HEK293T (cell line): ENCODE results near the gene TENT4A.

ENCODE experiments used
- ARNT ChIP-seq: fragments of 450-650 bp; IDR thresholded peaks from 2 replicates; pipeline ENCODE4 v1.6.1; 2017; ENCODE audit warnings: mild to moderate bottlenecking
- BHLHE40 ChIP-seq: fragments of 450-650 bp; IDR thresholded peaks from 2 replicates; pipeline ENCODE4 v1.6.1; 2016; ENCODE audit warnings: mild to moderate bottlenecking, moderate library complexity, borderline replicate concordance
- CTBP1 ChIP-seq: fragments of 450-650 bp; IDR thresholded peaks from 2 replicates; pipeline ENCODE4 v1.6.1; 2016; ENCODE audit warnings: borderline replicate concordance
- ELF4 ChIP-seq: fragments of 450-650 bp; IDR thresholded peaks from 2 replicates; pipeline ENCODE4 v1.6.1; 2017; ENCODE audit warnings: antibody characterized with exemption
- FOXK2 ChIP-seq: fragments of 450-650 bp; IDR thresholded peaks from 2 replicates; pipeline ENCODE4 v1.6.1; 2016; ENCODE audit warnings: mild to moderate bottlenecking
- FOXM1 ChIP-seq: fragments of 450-650 bp; IDR thresholded peaks from 2 replicates; pipeline ENCODE4 v1.6.1; 2017; ENCODE audit warnings: mild to moderate bottlenecking, borderline replicate concordance
- HDGF ChIP-seq: fragments of 450-650 bp; IDR thresholded peaks from 2 replicates; pipeline ENCODE4 v1.6.1; 2017; ENCODE audit warnings: antibody characterized with exemption, borderline replicate concordance
- L3MBTL2 ChIP-seq: fragments of 450-650 bp; conservative IDR thresholded peaks from 2 replicates; pipeline ENCODE4 v1.6.1; 2016; ENCODE audit warnings: mild to moderate bottlenecking
- LEF1 ChIP-seq: fragments of 450-650 bp; IDR thresholded peaks from 2 replicates; pipeline ENCODE4 v1.6.1; 2017; ENCODE audit warnings: mild to moderate bottlenecking, borderline replicate concordance
- NFRKB ChIP-seq: fragments of 450-650 bp; IDR thresholded peaks from 2 replicates; pipeline ENCODE4 v1.6.1; 2016; ENCODE audit warnings: mild to moderate bottlenecking, moderate library complexity
- PKNOX1 ChIP-seq: fragments of 450-650 bp; IDR thresholded peaks from 2 replicates; pipeline ENCODE4 v1.6.1; 2016
- SP1 ChIP-seq: fragments of 450-650 bp; IDR thresholded peaks from 2 replicates; pipeline ENCODE4 v1.6.1; 2017
- SUZ12 ChIP-seq: fragments of 450-650 bp; IDR thresholded peaks from 2 replicates; pipeline ENCODE4 v1.6.1; 2016; ENCODE audit warnings: mild to moderate bottlenecking
- TARDBP ChIP-seq: fragments of 450-650 bp; IDR thresholded peaks from 2 replicates; pipeline ENCODE4 v1.6.1; 2016

GRCh38 chr5:6767481-6768063, 54.3 kb downstream of the TENT4A start:
- TF ChIP-seq SP1 (no peak), PKNOX1 (no peak), FOXK2 (no peak), LEF1 (no peak), SUZ12 (no peak), NFRKB (no peak), HDGF (no peak), CTBP1 (no peak), L3MBTL2 (no peak), ELF4 (no peak), ARNT (no peak), BHLHE40 (no peak), FOXM1 (no peak), TARDBP (no peak)
